HG02763 (cell line): Measurements from ENCODE around the gene FDX2.
A peak's percentile ranks its signal among the peaks of the same experiment; 100 is the strongest.
"Not testable (repeated sequence)": the region's sequence is repeated elsewhere in the genome, so short reads cannot be mapped to it uniquely, and the experiment has no call there.

ENCODE experiments used
- ATAC-seq: cut with Tn5 transposase; IDR thresholded peaks from one replicate; pipeline ENCODE4 v1.9.1; 2021; ENCODE audit warnings: mild to moderate bottlenecking, moderate library complexity; ENCODE audit not compliant: unreplicated experiment

The FDX2 gene

GRCh38 chr19:10315335-10316214, at the start of gene FDX2:
Gene FDX2 (minus strand): TSS chr19:10316015. CDS start chr19:10315996, 19 bp downstream.
- ATAC-seq = peak; percentile 72

- no peak for ATAC-seq
These were observed 49.7 kb upstream of the FDX2 start for GRCh38 chr19:10365518-10365917.

- no peak for ATAC-seq
These were observed 48.8 kb upstream of the FDX2 start for GRCh38 chr19:10364644-10365043.

- no peak for ATAC-seq
These were observed 48.0 kb upstream of the FDX2 start for GRCh38 chr19:10363789-10364281.

- no peak for ATAC-seq
These were observed 46.4 kb upstream of the FDX2 start for GRCh38 chr19:10362259-10362658.

- ATAC-seq = no peak
These were observed 45.8 kb upstream of the FDX2 start for GRCh38 chr19:10361569-10362011.

- no peak for ATAC-seq
These were observed 40.6 kb upstream of the FDX2 start for GRCh38 chr19:10356431-10356830.

GRCh38 chr19:10353793-10354391, 38.1 kb upstream of the FDX2 start:
- ATAC-seq = no peak

GRCh38 chr19:10352764-10353671, 37.2 kb upstream of the FDX2 start:
- ATAC-seq = no peak

GRCh38 chr19:10346509-10346908, 30.7 kb upstream of the FDX2 start:
- no peak for ATAC-seq

GRCh38 chr19:10344780-10345179, 29.0 kb upstream of the FDX2 start:
- ATAC-seq = no peak

GRCh38 chr19:10343495-10343894, 27.7 kb upstream of the FDX2 start:
- no peak for ATAC-seq

GRCh38 chr19:10339977-10340376, 24.2 kb upstream of the FDX2 start:
- no peak for ATAC-seq

- no peak for ATAC-seq
These were observed 23.7 kb upstream of the FDX2 start, which contains the start of gene ICAM3 for GRCh38 chr19:10339380-10339960. Gene ICAM3 (minus strand): TSS chr19:10339624. CDS start chr19:10339614, 10 bp downstream.

GRCh38 chr19:10338940-10339339, 23.1 kb upstream of the FDX2 start:
- no peak for ATAC-seq

GRCh38 chr19:10336725-10337124, 20.9 kb upstream of the FDX2 start:
- ATAC-seq = not testable (repeated sequence)

- ATAC-seq = no peak
These were observed 19.7 kb upstream of the FDX2 start for GRCh38 chr19:10335352-10335985.

- ATAC-seq = no peak
These were observed 19.0 kb upstream of the FDX2 start for GRCh38 chr19:10334588-10335351.
